HepG2 (cell line): ENCODE measurements around the gene OAT. TPM values are rescaled to one million over a fixed set of nuclear protein-coding genes. Genes with fewer than 3 reads are reported as not detected.
A peak's percentile ranks its signal among the peaks of the same experiment; 100 is the strongest.

Experiments
- AGO2 ChIP-seq: fragments of 200-400 bp; formaldehyde crosslinking; optimal IDR thresholded peaks from 2 replicates; pipeline ENCODE3; 2017; ENCODE audit warnings: mild to moderate bottlenecking, low read depth, low read length, moderate library complexity
- CENPBD1 ChIP-seq: sonication (generic); formaldehyde crosslinking; IDR thresholded peaks from 2 replicates; pipeline ENCODE4 v1.8.0; 2022; ENCODE audit warnings: missing genetic modification reagents, low read depth, mild to moderate bottlenecking, borderline replicate concordance
- EP300 ChIP-seq, 3 experiments: sonication (generic) in 1 of 3; formaldehyde crosslinking in 1 of 3; IDR thresholded peaks; 2 replicates each; pipeline versions ENCODE4 v1.5.1 to v1.6.1; 2011 to 2020; ENCODE audit warnings: low read depth in 2 of 3, low read length in 2 of 3, borderline replicate concordance in 1 of 3, improper control_type of control experiment in 1 of 3, mild to moderate bottlenecking in 1 of 3, missing genetic modification reagents in 1 of 3, moderate library complexity in 1 of 3
- FUBP1 ChIP-seq: sonication (generic); formaldehyde crosslinking; IDR thresholded peaks from 2 replicates; pipeline ENCODE4 v1.5.1; 2020; ENCODE audit warnings: missing genetic modification reagents, mild to moderate bottlenecking, borderline replicate concordance
- GABPA ChIP-seq, 2 experiments: IDR thresholded peaks; 2 replicates each; pipeline ENCODE4 v1.6.1; 2011 to 2016; ENCODE audit warnings: low read depth in 2 of 2, low read length in 1 of 2, missing biosample characterization in 1 of 2, missing genetic modification characterization in 1 of 2
- GABPB1 ChIP-seq: IDR thresholded peaks from 2 replicates; pipeline ENCODE4 v1.6.1; 2016; ENCODE audit warnings: mild to moderate bottlenecking, missing genetic modification reagents, moderate library complexity, missing compliant biosample characterization
- GFI1 ChIP-seq: sonication (generic); formaldehyde crosslinking; IDR thresholded peaks from 2 replicates; pipeline ENCODE4 v1.5.0; 2020; ENCODE audit warnings: missing genetic modification reagents, mild to moderate bottlenecking, borderline replicate concordance
- HHEX ChIP-seq: IDR thresholded peaks from 2 replicates; pipeline ENCODE4 v1.6.1; 2016; ENCODE audit warnings: control low read depth
- HNRNPH1 ChIP-seq: fragments of 200-400 bp; formaldehyde crosslinking; optimal IDR thresholded peaks from 2 replicates; pipeline ENCODE3; 2017; ENCODE audit warnings: mild to moderate bottlenecking, low read depth, low read length
- KLF12 ChIP-seq: sonication (generic); formaldehyde crosslinking; IDR thresholded peaks from 2 replicates; pipeline ENCODE4 v1.4.0; 2020; ENCODE audit warnings: missing genetic modification reagents, borderline replicate concordance
- MBD4 ChIP-seq: IDR thresholded peaks from 2 replicates; pipeline ENCODE4 v1.6.1; 2012; ENCODE audit warnings: low read length, inconsistent platforms, borderline replicate concordance
- MED1 ChIP-seq: sonication (generic); formaldehyde crosslinking; IDR thresholded peaks from 2 replicates; pipeline ENCODE4 v1.4.0; 2020; ENCODE audit warnings: missing genetic modification reagents
- MYC ChIP-seq: sonication (generic); formaldehyde crosslinking; IDR thresholded peaks from 2 replicates; pipeline ENCODE4 v1.9.0; 2021; ENCODE audit warnings: missing genetic modification reagents, borderline replicate concordance
- NFKB2 ChIP-seq: sonication (generic); formaldehyde crosslinking; IDR thresholded peaks from 2 replicates; pipeline ENCODE4 v1.4.0; 2020; ENCODE audit warnings: missing genetic modification reagents, borderline replicate concordance
- SAP130 ChIP-seq: IDR thresholded peaks from 2 replicates; pipeline ENCODE4 v1.6.1; 2016; ENCODE audit warnings: low read depth
- ZNF281 ChIP-seq: sonication (generic); formaldehyde crosslinking; IDR thresholded peaks from 2 replicates; pipeline ENCODE4 v1.4.0; 2020; ENCODE audit warnings: missing genetic modification reagents, borderline replicate concordance
- ZNF317 ChIP-seq: sonication (generic); formaldehyde crosslinking; IDR thresholded peaks from 2 replicates; pipeline ENCODE4 v1.5.0; 2020; ENCODE audit warnings: mild to moderate bottlenecking, missing genetic modification reagents
- ZNF501 ChIP-seq: sonication (generic); formaldehyde crosslinking; IDR thresholded peaks from 2 replicates; pipeline ENCODE4 v1.5.1; 2020; ENCODE audit warnings: mild to moderate bottlenecking, moderate library complexity, missing genetic modification reagents
- ZSCAN22 ChIP-seq: sonication (generic); formaldehyde crosslinking; IDR thresholded peaks from 2 replicates; pipeline ENCODE4 v1.4.0; 2020; ENCODE audit warnings: mild to moderate bottlenecking, missing genetic modification reagents
- polyA plus RNA-seq, 8 experiments: library from polyadenylated mRNA; depleted of rRNA in 3 of 8; stranded (reverse) in 7 of 8; unstranded in 1 of 8; fragments of >200 nt; fragmentation: Illumina TruSeq in 4 of 8; extraction: Trizol in 4 of 8; gene quantifications; 2 replicates each; pipeline versions ENCODE4 v1.2.1 to v1.2.3, GENCODE V29; 2011 to 2016; ENCODE audit warnings: low read depth in 4 of 8, missing spikeins in 1 of 8, mixed read lengths in 1 of 8; ENCODE audit not compliant: insufficient read depth in 1 of 8
- total RNA-seq, 5 experiments: library from RNA; depleted of rRNA; stranded (reverse); fragments of >200 nt; fragmentation: Illumina TruSeq; extraction: Trizol; gene quantifications; 2 replicates each; pipeline ENCODE4 v1.2.3, GENCODE V29; 2016; ENCODE audit warnings: low read depth in 1 of 5
- TF ChIP-seq, protein P1 (sequence below): fragments of 450-650 bp; IDR thresholded peaks from 2 replicates; pipeline ENCODE4 v1.6.1; 2017; ENCODE audit warnings: mild to moderate bottlenecking

The OAT gene
- total and polyA plus RNA-seq, 2 of the 13 experiments (the other 11 are each of a cell fraction or from before 2014, with no cell fraction given): 87.8 to 96.7 TPM

DNA sequence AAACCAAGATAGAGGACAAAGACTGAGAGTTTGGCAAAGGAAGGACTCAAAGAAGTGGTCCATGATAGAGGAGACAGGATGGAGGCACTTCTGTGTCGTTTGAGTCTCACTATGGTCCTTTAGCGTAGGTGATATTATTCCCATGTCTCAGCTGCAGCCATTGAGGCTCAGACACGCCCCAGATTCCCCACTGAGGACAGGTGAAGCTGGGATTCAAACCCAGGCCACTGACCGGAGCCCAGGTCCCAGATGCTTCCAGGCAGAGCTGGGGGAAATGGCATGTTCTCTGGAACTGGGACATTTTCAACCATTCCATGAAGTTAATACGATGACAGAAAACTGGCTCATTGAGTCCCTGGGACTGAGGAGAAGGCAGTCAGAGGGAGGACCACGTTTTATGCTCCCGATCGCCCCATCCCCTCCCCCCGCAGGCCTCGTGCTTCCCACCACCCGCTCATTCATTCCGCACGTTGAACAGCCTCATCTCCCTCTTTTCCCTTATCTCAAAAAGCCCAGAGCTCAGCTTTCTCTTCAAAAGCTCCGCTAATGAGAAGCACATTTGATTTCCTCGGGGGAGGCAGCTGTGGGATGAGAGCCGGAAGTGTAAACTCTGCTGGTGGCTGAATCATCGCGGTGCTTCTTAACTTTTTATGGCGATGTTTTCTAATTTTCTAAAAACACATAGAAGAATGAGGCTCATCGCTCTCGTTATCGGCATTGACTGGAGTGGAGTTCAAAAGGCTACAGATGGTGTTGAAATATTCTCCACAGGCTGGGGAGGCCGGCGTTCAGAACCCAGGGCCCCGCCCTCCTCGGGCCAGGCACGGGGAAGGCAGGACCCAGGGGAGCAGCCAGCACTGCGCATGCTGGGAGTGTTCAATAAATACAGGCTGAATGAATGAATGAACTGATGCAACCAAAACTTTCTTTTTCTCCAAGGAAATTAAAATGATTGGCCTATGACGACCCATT lies 64.0 kb downstream of the OAT start (continued):
- TF ChIP-seq ZNF281: peak; percentile 68
- TF ChIP-seq GABPA (IDR thresholded peaks at IDR 0.05; ENCODE audit: low read depth, low read length): no peak
- peak; percentile 51; the same call in 1 of the 2 replicates for TF ChIP-seq GABPA (CRISPR knock-in tag; IDR thresholded peaks at IDR 0.05; ENCODE audit: low read depth)
- no peak for TF ChIP-seq AGO2
- no peak for TF ChIP-seq ZNF317 (CRISPR knock-in tag)
- peak; percentile 52; the same call in 1 of the 2 replicates for TF ChIP-seq NFKB2
- no peak for TF ChIP-seq MED1 (CRISPR knock-in tag)
- TF ChIP-seq SAP130 (CRISPR knock-in tag): peak; percentile 55
- peak; percentile 55; the same call in 1 of the 2 replicates for TF ChIP-seq MYC
- TF ChIP-seq HNRNPH1: no peak
- TF ChIP-seq CENPBD1 (CRISPR knock-in tag): no peak
- TF ChIP-seq FUBP1 (CRISPR knock-in tag): no peak
- TF ChIP-seq, protein P1, sequence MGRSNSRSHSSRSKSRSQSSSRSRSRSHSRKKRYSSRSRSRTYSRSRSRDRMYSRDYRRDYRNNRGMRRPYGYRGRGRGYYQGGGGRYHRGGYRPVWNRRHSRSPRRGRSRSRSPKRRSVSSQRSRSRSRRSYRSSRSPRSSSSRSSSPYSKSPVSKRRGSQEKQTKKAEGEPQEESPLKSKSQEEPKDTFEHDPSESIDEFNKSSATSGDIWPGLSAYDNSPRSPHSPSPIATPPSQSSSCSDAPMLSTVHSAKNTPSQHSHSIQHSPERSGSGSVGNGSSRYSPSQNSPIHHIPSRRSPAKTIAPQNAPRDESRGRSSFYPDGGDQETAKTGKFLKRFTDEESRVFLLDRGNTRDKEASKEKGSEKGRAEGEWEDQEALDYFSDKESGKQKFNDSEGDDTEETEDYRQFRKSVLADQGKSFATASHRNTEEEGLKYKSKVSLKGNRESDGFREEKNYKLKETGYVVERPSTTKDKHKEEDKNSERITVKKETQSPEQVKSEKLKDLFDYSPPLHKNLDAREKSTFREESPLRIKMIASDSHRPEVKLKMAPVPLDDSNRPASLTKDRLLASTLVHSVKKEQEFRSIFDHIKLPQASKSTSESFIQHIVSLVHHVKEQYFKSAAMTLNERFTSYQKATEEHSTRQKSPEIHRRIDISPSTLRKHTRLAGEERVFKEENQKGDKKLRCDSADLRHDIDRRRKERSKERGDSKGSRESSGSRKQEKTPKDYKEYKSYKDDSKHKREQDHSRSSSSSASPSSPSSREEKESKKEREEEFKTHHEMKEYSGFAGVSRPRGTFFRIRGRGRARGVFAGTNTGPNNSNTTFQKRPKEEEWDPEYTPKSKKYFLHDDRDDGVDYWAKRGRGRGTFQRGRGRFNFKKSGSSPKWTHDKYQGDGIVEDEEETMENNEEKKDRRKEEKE: no peak
- peak; percentile 55 for TF ChIP-seq GABPB1 (CRISPR knock-in tag)
- TF ChIP-seq ZNF501 (CRISPR knock-in tag): 0 out of 2 replicates have a peak, but pooled peaks have one; percentile 17
- no peak for TF ChIP-seq MBD4
- TF ChIP-seq ZSCAN22: no peak
- no peak for TF ChIP-seq EP300 (IDR thresholded peaks at IDR 0.05; ENCODE audit: low read depth in 2 of 2, low read length in 2 of 2)
- TF ChIP-seq EP300 (CRISPR knock-in tag; IDR thresholded peaks at IDR 0.05; ENCODE audit: borderline replicate concordance): peak; percentile 14; the same call in 1 of the 2 replicates
- no peak for TF ChIP-seq KLF12 (CRISPR knock-in tag)
- 0 out of 2 replicates have a peak, but pooled peaks have one; percentile 29 for TF ChIP-seq HHEX (CRISPR knock-in tag)
- no peak for TF ChIP-seq GFI1 (CRISPR knock-in tag)
